HK-2 (cell line): ENCODE results near the gene ZNF148.
"Not testable (repeated sequence)": the region's sequence is repeated elsewhere in the genome, so short reads cannot be mapped to it uniquely, and the experiment has no call there.

ENCODE experiments used
- DNase-seq: peaks from one replicate; pipeline ENCODE4 v3.0.0-alpha.2; 2018; ENCODE audit not compliant: unreplicated experiment

ZNF148 gene

DNA sequence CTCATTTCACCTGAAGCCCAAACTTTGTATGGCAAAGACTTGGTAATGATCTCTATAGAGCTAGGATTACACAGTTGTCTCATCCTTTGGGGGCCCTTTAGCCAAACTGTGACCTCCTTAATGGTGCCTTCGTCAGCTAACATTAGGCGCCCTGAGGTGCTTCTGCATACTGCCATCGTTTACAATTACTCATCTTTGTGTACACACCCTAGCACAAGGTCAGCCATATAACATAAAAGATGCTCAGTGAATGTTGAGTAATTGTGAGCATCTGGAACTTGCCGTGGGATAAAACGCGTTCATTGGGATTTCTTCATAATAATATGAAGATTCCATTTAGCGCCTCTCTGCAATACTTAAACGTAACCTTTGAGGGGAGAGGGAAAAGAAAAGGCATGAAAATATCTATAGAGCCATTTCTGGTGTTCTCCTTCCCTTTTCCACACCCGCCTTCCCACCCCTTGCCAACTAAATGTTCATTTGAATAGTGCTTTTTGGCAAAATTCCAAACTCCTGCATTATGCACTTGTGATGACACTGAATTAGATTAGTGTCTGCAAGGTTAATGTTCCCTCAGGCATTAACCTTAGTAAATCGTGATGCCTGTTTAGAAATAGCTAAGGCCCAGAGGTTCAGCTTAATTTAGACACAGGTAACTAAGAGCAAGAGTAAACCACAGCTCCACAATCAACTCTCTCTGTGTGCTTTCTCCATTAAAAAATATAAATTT, 990 bp upstream of the ZNF148 start:
- DNase-seq = no peak

DNA sequence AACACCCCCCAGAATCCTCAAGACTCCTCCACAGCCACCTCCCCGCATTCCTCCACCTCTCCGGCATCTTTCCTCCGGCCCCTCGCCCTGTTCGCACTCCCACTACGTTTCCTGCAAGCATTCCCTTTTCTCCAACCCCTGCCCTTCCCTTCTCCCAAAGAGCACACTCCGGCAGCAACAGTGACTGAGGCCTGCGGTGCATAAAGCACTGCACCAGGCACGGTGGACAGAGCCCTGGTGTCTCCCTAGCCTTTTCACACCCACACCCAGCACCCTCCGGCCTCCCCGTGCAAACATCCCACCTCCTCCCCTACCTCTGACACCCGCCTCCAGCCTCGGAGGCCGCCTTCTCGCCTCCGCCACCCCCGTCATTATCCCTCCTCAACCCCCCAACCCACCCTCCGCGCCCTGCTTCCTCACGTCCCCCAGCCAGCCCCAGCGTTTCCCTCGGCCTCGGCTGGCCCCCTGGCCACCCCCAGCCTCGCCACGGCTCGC, 577 bp downstream of the ZNF148 start:
- peak; percentile 52 for DNase-seq

DNA sequence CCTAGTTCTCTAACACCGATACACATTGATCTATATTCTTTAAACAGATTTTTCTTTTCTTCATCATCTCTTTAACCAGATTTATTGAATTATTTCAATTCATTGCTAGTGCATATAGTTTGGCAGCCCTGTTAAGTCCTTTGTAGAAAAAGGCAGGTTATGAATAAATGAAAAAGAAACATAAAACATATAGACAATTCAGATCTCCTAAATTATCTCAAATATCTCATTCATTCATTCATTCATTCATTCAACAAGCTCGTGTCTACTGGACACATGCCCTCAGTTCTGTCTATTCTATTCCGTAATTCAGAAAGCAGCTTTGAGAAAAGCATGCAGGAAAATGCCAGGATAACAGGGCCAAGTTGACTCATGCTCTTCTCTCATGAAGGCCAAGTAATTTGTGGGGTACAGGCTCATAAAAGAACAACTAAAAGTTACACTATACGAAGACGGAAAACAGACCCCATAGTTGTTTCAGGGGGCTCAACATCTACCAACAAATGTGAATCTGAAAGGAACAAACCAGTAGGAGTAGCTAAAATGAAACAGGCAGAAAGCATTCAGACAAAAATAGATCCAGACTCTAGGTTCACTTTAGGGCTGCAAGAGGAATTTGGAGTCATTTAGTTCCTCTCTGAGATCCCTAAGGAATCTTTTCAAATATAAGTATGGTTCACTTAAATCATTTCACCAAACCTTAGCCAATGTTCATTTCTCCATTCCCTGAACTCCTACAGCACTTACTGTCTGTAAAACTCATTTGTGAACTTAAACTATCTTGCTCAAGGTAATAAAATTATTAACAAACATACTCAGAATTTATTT, 7.5 kb downstream of the ZNF148 start:
- no peak for DNase-seq

DNA sequence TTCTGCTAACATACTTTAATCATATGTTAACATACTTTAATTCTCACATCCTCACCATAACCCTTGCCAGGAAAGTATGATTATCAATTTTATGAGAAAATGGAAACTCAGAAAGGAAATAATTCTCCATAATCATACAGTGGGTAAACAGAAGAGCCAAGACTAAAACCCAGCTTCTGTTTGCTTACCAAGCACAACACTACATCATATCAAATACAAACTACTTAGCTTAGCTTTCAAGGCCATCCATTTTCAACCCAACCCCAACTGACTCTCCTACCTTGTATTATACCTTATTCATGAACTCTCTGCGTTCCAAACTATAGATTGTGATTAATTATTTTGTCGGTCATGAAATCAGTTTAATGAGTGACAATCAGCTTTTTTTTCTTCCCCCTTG, 9.0 kb downstream of the ZNF148 start:
- DNase-seq = no peak

DNA sequence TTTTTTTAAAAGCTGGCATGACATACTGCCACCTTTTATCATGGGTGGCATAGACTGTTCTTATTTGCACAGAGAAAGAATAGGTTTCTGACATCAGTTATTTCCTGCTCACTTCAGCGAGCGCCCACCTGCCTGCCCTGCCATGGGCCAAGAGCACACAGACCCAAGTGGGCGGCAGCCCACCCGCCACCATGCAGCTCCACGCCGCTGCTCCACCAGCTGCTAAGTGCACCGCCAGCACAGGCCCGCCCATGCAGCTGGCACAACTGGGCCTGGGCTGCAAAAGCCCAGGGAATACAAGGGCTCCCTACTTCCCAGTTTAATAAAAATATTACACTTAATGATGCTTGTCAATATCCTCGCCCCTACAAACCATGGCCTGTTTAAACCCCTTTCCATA, 15.4 kb downstream of the ZNF148 start:
- DNase-seq = no peak

DNA sequence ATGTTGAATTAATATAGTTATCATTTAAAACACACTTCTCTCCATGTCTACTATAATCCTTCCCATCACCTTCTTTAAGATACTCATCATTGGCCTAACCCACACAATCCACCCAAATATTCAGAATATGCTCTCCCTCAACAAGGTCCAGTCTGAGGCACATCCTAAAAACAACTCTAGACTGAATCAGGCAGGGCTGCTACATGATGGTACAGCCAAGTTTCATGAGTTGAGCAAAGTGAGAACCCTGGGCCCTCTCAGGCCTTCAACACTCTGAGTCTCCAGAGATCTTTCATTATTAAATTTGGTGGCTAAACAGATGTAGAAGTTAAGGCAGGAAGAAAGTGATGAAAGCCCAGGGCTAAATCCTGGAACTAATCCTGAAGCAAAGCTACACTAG, 16.2 kb downstream of the ZNF148 start:
- DNase-seq = no peak

DNA sequence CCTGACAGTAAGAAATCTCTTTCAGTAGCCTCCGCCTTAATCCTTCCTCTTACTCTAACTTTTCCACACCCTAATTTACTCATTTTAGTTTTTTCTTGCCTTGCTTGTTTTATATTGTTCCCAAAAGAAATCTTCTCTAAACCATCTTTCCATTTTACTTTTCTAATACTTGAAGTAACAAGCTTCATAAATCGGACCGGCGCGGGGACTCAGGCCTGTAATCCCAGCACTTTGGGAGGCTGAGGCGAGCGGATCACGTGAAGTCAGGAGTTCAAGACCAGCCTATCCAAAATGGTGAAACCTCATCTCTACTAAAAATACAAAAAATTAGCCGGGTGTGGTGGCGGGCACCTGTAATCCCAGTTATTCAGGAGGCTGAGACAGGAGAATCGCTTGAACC, 17.3 kb downstream of the ZNF148 start:
- DNase-seq = no peak

DNA sequence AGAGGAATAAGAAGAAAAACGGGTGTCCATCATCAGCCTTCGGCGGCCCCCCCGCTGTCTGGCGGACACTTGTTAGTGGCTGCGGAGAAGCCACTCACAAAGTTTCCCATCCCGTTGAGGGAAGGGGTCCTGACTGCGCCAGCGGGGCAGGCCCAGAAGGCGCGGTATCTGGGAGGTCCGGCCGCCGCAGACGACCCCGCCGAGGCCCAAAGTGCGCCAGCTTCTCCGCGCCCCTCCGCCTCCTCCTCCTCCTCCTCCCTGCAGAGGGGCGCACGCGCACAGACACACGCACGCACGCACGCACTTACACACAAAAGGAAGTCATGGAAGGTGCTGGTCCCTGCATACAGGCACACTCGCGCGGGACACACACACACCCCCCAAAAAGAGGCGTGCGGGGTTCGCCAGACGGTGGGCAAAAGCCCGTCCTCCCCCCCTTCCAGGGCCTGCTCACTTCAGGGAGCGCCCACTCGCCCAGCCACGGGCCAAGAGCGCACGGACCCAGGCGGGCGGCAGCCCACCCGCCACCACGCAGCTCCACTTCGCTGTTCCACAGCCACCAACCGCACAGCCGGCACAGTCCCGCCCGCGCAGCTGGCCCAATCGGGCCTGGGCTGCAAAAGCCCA, 18.0 kb downstream of the ZNF148 start:
- DNase-seq = peak; percentile 43

DNA sequence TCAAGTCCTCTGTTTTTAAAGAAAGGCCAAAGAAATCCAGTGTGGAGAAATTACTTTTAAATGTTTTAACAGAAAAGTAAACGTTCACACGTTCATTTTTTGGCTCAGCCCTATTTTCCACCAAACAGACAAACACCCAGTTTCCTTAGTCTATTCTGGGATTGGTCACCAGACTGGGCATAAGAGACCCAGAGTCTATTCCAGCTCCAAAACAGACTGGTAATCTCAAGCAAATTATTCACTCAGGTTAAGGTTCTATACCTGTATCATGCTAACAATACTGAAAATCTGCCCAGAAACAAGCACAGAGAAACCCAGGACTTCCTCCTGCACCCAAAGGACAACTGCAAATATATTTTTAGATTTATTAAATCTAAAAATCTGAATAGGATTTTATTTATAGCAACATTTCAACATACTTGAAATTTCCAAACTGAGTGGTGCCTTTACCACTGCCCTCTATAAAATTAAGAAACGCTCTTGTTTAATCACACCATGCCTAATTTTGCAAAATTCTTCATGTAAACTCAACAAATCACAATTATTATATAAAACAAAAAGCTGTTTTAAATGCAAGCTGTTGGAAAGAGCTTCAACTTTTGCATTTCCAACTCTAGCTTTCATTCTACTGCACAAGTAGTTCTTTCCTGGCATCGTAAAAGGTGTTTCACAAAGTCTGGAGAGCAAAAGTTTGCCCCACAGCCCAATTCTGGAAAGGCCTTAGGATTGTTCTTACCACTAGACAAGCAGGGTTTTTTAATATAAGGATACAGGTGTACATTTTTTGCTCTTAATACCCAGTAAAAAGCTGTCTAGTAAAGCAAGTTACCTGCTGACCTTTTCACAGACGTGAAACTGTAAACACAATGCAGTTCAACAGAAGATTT, 18.7 kb downstream of the ZNF148 start:
- DNase-seq = no peak

DNA sequence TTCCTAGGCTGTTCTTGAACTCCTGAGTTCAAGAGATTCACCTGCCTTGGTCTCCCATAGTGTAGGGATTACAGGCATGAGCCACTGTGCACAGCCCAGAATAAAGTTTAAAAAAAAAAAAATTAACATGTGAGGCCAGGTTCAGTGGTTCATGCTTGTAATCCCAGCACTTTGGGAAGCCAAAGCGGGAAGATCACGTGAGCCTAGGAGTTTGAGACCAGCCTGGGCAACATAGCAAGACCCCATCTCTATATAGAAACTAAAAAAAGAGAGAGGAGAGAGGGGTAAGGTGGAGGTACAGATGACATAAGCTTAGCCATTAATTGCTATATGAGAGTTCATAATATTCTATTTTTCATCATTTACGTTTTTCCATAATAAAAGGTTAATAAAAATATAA, 21.5 kb downstream of the ZNF148 start:
- DNase-seq = no peak

DNA sequence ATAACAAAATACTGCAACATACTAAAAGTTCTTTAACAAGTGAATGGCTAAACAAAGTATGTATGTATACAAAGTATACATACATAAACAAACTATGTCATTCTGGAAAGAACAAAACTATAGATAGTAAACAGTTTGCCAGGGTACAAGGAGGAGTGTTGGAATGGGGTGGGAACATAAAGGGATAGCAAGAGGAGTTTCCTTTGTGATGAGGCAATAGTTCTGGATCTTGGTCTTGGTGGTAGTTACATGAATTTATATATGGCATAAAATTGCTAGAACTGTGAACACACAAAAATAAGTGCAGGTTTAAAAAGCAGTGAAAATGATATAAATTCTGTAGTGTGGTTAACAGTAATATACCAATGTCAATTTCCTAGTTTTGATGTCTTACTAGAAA, 22.0 kb downstream of the ZNF148 start:
- DNase-seq = no peak

DNA sequence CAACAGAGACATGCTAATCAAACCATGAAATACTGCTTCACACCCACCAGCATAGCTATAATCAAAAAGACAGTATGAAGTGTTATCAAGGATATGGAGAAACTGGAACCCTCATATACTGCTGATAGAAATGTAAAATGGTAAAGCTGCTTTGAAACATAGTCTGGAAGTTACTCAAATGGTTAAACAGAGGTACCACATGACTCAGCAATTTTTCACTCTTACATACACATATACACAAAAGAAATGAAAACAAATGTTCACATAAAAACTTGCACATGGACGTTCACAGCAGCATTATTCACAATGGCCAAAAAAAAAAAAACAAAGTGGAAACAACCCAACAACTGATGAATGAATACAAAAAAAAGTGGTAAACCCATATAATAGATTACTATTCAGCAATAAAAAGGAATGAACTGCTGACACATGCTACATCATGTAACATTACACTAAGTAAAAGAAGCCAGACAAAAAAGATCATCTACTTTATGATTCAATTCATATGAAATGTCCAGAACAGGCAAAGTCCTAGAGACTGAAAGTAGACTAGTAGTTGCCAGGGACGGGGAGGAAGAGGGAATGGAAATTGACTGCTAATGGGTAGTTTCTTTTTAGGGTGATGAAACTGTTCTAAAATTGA, 23.2 kb downstream of the ZNF148 start:
- no peak for DNase-seq

DNA sequence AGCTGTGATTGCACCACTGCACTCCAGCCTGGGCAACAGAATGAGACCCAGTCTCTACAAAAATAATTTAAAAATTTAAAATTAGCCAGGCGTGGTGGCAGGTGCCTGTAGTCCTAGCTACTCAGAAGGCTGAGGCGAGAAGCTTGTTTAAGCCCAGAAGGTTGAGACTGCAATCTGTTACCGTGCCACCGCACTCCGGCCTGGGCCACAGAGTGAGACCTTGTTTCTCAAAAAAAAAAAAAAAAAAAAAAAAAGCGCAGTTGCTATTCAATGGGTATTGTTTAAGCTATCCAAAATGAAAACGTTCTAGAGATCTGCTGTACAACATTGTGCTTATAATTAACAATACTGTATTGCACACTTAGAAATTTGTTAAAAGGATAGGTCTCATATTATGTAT, 24.0 kb downstream of the ZNF148 start:
- DNase-seq = no peak

DNA sequence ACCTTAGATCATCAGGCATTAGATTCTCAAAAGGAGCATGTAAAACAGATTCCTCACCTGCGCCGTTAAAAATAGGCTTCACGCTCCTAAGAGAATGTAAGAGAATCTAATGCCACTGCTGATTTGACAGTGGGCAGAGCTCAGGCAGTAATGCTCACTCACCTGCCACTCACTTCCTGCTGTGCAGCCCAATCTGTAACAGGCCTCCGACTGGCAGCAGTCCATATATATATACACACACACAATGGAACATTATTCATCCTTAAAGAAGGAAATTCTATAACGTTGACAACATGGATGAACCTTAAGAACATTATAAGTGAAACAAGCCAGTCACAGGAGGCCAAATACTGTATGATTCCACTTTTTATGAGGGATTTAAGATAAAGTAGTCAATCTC, 24.5 kb downstream of the ZNF148 start:
- no peak for DNase-seq

DNA sequence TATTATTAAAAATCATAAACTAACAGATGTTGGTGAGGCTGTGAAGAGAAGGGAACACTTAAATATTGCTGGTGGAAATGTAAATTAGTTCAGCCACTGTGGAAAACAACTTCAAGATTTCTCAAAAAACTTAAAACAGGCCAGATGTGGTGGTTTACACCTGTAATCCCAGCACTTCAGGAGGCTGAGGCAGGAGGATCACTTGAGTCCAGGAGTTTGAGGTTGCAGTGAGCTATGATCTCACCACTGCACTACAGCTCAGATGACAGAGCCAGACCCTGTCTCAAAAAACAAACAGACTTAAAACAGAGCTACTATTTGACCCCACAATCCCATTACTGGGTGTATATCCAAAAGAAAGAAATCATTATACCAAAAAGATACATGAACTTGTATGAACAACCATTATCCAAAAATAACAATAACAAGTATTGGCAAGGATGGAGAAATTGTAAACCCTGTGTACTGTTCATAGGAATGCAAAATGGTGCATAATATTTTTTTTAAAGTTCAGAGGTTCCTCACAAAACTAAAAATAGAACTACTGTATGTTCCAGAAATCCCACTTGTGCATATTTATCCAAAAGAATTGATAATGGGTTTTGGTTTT, 25.5 kb downstream of the ZNF148 start:
- no peak for DNase-seq

DNA sequence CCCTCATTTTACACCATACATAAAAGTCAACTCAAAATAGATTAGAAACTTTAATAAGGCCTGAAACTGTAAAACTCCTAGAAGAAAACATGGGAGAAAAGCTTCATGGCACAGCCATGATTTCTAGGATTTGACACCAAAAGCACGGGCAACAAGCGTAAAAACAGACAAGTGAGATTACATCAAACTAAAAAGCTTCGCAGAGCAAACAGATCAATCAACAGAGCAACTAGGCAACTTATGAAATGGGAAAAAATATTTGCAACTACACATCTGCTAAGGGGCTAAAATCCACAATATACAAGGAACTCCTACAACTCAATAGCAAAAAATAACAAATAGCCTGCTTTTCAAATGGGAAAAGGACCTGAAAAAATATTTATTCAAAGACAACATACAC, 26.1 kb downstream of the ZNF148 start:
- DNase-seq = no peak

DNA sequence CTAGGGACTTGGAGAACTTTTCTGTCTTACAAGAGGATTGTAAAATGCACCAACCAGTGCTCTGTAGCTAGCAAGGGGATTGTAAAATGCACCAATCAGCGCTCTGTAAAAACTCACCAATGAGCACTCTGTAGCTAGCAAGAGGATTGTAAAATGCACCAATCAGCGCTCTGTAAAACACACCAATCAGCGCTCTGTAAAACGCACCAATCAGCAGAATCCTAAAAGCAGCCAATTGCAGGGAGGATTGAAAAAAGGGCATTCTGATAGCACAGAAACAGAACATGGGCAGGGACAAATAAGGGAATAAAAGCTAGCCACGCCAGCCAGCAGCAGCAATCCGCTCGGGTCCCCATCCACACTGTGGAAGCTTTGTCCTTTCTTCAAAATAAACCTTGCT, 31.8 kb downstream of the ZNF148 start:
- DNase-seq = not testable (repeated sequence)

DNA sequence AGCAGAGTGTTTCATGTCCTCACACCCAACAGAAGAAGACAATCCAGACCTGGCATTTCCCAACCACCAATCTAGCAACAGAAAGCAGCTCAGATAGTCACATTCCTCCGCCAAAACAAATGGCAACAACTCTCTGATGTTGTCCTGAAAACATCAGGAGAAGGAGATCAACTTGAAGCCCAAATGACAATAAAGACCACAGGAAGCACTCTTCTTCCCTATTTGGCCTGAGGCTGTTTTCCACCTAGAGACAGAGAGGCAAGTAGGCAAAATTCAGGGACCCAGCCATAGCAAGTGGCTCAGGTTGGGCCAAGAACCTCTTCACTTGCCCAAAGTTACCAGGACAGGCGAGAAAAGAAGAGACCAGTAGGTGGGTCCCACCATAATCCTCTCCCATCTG, 35.0 kb downstream of the ZNF148 start:
- no peak for DNase-seq

DNA sequence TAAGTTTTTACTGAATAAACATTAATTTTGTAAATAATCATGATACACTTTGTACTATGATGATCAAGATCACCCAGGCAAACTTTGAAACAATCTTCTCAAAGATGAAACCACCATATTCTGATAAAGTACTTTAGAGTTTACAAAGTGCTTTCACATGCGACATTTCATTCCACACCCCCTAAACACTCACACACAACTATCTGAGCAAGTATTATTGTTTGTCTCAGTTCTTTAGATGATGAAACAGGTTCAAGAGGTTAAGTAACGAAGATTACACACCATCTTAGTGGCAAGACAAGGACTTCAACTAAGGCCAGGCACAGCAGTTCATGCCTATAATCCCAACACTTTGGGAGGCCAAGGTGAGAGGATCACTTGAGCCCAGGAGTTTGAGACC, 37.6 kb downstream of the ZNF148 start:
- no peak for DNase-seq

DNA sequence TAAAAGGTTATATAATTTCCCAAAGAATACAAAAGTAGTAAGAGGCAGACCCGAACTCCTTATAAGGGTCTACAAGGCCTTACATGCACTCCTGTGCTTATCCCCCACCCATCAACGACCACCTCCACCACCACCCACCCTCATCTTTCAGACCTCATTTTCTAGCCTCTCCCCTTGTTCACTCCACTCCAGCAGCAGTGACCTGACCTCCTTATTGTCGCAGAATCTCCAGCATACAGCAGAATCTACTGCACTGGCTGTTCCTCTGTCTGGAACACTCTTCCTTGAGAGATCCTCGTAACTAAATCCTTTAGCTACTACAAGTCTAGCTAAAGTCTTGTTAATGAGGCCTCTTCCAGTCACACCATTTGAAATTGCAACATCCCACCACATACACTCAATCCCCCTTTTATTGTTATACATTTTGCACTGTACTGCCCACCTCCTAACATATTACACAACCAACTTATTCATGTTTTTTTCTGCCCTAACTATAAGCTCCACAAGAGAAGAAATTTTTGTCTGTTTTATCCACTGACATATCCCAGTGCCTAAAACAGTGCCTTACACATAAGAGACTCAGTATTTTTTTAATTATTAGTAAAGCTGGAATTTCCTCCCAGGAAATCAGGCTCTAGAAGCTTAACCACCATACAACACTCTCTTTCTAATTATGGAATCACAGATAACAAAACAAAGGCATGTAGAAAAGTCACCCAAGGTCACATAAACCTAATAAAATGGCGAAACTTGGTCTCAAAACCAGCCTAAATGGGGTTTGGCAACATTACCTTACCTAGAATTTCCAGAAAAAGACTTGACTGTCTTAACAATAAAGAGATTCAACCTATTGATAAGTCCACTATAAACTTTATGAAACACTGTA, 40.2 kb downstream of the ZNF148 start:
- no peak for DNase-seq
